D721Med (cell line): ENCODE results near the gene TDRD7.

Experiments
- DNase-seq: peaks from one replicate; pipeline ENCODE4 v3.0.0; 2011; ENCODE audit warnings: low spot score; ENCODE audit not compliant: insufficient read length
- FAIRE-seq: peaks from 2 replicates; lab custom pipeline; 2011; peaks lifted over from hg19 to GRCh38; lab: Jason Lieb, UNC
- CTCF ChIP-seq: IDR thresholded peaks from 2 replicates; pipeline ENCODE4 v1.5.1; 2012; ENCODE audit warnings: mild to moderate bottlenecking, control low read depth; ENCODE audit not compliant: insufficient read depth; ENCODE audit errors: missing control alignments

Gene TDRD7

GRCh38 chr9:97519441-97519970 lies 107.6 kb downstream of the TDRD7 start:
- no peak for TF ChIP-seq CTCF
- FAIRE-seq: no peak
- no peak for DNase-seq

GRCh38 chr9:97521576-97522333 lies 109.9 kb downstream of the TDRD7 start:
- FAIRE-seq: no peak
- no peak for DNase-seq
- TF ChIP-seq CTCF: no peak

GRCh38 chr9:97524424-97524823 lies 112.5 kb downstream of the TDRD7 start:
- FAIRE-seq: no peak
- TF ChIP-seq CTCF: no peak

GRCh38 chr9:97525451-97525850 lies 113.6 kb downstream of the TDRD7 start:
- FAIRE-seq: no peak
- TF ChIP-seq CTCF: no peak
- no peak for DNase-seq

More at GRCh38 chr9:97524424-97524823, 112.5 kb downstream of the TDRD7 start:
- no peak for DNase-seq

- FAIRE-seq: no peak
- TF ChIP-seq CTCF: no peak
- DNase-seq: no peak
Observed at GRCh38 chr9:97526895-97527575, 115.1 kb downstream of the TDRD7 start.

GRCh38 chr9:97527626-97528528 lies 116.0 kb downstream of the TDRD7 start:
- no peak for FAIRE-seq
- DNase-seq: no peak
- no peak for TF ChIP-seq CTCF
